GM19455 (cell line): ENCODE results near the gene EPC2.
A peak's percentile ranks its signal among the peaks of the same experiment; 100 is the strongest.
"Not testable (repeated sequence)": the region's sequence is repeated elsewhere in the genome, so short reads cannot be mapped to it uniquely, and the experiment has no call there.

Source experiments
- ATAC-seq: cut with Tn5 transposase; IDR thresholded peaks from one replicate; pipeline ENCODE4 v1.9.1; 2021; ENCODE audit not compliant: unreplicated experiment

The EPC2 gene

DNA sequence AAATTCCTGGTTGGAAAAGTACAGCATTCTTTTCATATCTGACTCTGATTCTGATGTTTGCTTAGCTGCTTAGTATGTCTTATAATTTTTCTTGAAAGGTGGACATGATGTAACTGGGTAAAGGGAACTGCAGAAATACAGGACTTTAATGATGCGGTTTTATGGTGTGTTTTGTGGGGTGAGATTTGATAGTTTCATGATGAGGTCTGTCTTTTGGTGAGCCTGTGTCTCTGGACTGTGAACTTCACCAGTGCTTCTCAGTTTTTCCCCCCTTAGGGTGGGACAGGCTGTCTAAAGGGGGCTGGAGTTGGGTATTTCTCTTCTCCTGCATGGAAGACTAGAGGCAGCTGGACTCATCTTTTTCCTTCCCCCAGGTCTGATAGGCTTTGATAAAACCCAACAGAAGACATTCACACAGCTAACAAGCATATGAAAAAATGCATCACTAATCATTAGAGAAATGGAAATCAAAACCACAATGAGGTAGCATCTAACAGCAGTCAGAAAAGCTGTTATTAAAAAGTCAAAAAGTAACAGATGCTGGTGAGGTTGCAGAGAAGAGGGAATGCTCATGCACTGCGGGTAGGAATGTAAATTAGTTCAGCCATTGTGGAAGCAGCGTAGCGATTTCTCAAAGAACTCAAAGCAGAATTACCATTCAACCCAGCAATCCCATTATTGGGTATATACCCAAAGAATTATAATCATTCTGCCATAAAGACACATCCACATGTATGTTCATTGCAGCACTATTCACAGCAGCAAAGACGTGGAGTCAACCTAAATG is 77.6 kb downstream of the EPC2 start:
- no peak for ATAC-seq

DNA sequence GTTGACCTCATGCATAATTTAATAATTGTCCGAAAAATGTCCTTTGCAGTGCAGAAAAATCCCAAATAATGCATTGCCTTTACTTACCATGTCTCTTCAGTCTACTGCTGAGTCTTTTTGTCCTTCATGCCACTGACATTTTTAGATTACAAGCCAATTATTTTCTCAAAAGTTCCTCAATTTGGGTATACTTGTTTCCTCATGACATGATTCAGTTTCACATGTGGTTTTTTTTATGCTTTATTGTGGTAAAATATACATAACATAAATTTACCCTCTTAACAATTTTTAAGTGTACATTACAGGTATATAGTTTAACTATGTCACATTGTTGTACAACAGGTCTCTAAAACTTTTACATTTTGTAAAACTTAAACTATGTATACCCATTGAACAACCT is 81.0 kb downstream of the EPC2 start:
- no peak for ATAC-seq

DNA sequence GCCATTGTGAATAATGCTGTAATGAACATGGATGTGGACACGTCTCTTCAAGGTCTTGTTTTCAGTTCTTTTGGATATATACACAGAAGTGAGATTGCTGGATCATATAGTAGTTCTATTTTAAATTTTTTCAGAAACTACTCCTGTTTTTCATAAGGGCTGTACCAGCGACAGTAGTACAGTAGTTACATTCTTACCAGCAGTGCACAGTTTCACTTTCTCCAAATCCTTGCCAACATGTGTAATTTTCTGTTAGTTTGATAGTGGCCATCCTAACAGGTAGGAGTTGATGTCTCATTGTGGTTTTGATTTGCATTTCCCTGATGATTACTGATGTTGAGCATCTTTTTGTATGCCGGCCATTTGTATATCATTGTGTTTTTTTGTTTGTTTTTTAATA is 81.7 kb downstream of the EPC2 start:
- peak; percentile 70 for ATAC-seq

DNA sequence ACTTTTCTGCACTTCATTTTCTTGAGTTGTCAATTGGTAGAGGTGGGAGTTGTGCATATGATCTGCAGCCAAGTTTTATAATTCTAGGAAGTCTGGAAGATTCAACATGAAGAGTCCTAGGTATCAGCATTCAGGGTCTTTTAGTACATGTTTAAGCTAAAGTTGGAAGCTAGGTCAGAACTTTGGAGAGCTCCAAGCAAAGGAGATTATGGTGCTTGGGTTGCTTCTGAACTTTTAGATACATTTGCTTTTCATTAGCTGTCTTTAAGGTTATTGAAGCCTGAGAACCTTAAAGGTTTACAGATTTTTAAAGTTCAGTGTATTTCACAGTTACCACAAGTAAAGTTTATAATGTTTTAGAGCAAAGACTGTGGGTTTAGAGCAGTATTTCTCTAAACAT is 85.5 kb downstream of the EPC2 start:
- ATAC-seq: no peak

DNA sequence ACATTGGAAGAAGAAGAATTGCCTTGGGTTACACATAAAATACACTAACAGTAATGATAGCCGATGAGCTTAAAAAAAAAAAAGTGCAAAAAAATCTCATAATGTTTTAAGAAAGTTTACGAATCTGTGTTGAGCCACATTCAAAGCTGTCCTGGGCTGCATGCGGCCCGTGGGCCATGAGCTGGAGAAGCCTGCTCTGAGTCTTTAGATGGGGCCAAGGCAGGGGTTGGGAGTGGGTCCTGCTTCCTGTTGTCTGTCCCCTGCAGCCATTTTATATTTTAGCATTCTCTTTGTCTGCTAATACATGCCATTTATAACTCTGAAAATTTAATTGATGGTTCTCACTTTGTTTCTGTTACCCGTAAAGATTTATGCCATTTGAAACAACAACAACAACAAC is 93.2 kb downstream of the EPC2 start:
- no peak for ATAC-seq

DNA sequence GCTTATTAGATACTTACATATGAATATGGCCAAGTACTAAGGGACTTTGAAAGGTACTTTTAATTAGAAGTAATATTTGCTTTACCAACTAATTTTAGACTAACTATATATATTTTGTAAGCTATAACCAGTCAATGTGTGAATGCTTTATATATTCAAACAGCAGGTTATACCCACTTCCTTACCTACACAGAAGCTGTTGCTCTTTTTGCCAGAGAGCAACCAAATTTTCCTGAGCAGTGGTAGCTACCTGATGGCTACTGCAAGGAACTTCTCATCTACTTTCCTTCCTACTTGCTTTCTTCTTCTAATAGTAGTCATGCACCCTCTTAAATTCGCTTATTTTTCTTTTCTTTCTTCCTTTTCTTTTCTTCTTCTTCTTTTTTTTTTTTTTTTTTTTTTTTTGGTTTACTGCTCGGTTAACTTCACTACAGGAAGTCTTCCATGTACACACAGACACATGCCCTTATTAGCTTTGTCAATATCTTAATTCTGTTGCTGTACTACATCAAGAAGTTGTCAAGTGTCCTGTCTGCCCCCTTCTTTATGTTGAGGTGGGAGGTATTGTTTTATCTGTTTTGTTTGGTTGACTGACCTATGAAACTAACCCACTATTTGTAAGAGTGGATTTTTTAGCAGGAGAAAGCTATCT is 95.0 kb downstream of the EPC2 start:
- no peak for ATAC-seq

DNA sequence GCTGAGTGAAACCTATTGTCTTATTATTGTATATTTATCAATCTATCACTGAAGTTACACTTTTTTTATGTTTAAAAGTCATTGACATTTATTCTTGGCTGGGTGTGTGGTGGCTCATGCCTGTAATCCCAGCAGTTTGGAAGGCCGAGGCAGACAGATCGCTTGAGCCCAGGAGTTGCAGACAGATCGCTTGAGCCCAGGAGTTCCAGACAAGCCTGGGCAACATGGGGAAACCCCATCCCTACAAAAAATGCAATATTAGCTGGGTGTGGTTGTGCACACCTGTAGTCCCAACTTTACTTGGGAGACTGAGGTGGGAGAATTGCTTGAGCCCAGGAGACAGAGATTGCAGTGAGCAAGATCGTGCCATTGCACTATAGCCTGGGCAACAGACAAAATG is 97.8 kb downstream of the EPC2 start:
- ATAC-seq: no peak

DNA sequence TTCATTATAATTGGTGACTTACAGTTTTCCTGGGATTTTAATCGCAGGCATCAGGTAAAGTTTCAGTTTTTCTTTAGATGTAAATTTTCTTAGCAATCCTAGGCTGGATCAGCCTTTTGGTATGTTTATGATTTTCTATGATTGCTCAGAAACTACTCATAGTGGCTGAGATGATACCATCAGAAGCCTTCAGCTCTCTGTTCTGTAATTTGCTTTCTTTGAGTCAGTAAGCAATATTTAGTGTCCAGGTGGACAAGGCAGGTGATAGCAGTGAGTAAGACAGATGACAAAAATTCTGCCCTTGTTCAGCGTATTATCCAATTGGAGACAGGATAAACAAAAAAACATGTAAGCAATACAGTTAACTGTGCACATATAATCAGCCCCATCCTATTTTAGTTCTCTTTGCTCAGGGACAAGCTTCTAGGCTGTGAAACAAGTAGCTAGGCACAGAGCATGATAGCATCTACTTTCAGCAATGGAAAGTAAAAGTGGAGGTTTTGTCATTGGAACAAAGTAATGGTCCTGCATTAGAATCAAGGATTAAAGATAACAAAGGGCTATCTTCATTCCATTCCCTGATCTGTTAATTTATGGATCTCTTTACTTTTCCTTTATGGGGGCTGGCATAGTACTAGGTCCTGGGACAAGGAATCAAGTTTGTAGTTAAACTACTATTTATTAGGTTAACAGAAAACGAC is 100.8 kb downstream of the EPC2 start:
- ATAC-seq: no peak

DNA sequence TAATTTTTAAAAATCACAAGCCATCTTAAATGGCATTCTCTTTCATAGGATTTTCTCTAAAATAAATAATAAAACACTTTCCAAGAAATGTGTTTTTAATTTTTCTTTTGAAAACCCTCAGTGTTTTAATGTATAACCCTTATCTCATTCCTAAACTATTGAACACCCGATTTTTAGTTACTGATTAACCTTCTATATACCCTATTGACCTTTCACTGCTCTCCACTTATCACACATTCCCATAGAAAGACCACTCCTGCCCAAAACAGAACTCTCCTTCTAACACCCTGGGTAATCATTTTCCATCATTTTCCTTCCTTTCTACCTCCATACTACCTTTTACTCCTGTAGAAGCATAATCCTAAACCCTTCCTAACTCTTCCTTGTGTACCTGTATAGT is 102.4 kb downstream of the EPC2 start:
- no peak for ATAC-seq

DNA sequence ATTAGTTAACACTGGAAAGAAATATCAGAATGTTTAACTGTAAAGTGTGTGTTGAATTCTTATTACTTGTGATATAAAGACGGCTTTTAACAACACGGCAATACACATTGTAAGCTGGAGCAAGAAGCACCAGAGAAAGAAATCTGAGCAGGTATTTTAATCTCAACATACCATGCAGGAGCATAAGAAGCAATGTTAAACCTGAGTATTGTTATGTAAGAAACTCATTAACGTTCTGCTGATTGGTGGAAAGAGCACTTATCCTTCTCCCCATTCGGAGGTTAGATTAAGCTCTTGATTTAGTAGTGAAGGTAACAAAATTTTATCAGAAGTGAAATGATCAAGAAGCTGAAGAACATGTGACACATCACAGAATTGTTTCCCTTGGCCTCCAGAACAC is 107.4 kb downstream of the EPC2 start:
- ATAC-seq: no peak

DNA sequence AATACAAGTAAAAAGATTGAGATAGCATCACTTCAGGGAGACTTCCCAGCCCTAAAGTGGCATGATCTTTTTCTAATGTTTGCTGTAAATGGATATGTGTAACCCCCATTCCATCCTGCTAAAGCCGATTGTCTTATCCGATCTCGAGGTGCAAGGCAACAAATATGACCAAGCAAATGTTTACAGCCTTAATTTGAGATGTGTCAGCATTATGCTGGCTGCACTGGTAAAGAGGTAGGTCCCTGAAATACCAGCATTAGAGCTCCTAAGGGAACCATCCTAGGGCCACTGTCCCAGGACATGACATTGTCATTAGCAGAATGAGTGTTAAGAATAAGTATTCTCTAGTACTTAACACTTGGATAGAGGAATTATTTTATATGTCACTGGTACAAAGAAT is 108.4 kb downstream of the EPC2 start:
- no peak for ATAC-seq

DNA sequence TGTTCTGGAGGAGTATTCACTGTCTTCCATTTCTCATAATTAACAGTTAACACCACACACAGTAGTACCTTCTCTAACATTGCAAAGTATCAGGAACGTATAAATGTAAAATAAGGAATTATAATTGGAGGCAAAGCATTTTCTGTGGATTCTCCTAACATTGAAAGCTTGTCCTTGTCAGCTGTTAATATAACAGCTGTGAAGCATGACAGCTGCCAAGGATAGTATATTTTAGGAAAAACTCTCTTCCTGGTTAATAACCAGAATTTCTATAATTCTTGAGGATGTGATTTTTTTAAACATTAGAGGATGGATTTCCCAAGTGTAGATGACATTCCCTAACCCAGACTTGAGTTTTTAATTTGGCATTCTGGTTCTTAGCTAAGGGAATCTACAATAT is 110.3 kb downstream of the EPC2 start:
- ATAC-seq: no peak

DNA sequence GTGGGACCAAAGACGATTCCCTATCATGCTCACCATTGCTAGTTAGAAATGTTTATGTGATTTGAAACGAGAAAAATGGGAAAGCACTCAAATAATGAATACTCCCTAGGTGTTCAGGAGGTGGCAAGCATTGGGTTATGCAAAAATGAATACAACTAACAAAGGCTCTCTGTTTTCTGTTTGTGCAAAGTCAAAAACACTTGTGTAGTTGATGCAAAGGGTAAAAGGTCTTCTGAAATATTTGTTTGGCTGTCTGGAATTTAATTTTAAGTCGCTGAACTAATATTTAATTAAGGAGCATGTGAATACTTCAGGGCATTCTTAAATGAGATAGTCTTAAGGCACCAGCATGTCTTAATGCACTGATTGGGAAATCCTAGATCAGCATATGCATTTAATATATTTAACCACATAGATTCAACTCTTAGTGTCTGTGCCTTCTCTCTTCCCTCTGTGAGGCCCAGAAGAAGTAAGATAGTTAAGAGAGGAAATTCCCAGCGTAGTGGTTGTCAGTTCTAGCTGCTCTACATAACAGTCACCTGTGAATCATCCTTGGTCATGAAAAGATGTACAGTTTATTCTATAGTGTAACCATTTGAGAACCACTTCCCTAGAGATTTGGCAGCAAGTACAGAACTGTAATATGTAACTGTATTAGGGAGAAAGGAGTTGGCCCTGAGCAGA is 111.9 kb downstream of the EPC2 start:
- no peak for ATAC-seq

DNA sequence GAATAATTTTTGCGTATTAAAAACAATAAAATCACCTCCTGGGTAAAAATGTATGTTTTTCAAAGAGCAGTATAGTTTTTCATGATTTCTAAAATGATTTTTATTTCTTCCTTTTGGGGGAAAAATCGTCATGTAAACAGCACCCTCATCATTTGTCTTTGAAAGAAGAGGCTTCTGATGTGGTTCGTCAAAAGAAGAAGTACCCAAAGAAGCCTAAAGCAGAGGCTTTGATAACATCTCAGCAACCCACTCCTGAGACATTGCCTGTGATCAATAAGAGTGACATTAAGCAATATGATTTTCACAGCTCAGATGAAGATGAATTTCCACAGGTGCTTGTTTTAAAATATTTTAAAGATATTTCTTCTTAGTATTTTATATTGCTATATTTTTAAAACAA is 120.3 kb downstream of the EPC2 start:
- no peak for ATAC-seq

DNA sequence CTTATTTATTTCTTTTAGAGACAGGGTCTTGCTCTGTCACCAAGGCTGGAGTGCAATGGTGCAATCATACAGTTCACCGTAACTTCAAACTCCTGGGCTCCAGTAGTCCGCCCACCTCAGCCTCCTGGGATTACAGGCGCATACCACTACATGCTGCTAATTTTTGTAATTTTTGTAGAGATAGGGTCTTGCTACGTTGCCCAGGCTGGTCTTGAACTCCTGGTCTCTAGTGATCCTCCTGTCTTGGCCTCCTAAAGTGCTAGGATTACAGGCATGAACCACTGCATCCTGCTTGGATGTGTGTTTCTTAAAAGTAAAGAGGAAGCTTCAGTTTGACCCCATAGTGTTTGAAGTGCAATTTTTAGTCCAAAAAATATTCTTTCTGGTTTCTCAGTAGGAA is 125.5 kb downstream of the EPC2 start:
- ATAC-seq: no peak

DNA sequence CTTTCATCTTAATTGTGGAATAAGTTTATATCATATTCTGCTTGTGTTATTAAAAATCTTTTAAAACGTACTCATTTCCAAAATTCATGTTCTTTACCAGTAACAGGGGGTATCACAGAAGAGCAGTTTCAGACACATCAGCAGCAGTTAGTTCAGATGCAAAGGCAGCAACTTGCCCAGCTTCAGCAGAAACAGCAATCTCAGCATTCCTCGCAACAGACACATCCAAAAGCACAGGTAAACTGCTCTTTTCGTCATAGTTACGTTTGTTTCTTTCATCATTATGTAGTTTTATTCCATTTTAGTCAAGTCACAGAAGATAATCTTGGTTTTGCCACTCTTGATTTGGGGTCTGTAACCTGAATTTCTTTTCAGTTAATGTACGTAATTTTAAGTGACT is 137.0 kb downstream of the EPC2 start:
- ATAC-seq: no peak

DNA sequence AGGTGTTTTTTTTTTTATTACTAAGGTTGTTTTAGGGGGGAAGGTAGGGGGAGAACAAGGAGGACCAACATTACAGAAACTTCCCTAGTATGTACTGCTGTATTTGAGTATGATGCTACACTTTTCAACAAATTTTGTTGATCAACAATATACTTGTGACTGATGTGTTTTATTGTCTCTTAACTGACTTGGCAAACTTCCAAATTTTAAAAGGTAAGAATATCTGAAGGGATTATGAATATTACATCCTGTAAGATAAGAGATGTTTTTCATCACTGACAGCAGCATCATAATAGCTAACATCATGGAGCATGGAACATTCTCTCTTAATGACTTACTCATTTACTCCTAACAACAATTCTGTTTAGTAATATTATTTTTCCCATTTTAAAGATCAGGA is 144.5 kb downstream of the EPC2 start:
- no peak for ATAC-seq

DNA sequence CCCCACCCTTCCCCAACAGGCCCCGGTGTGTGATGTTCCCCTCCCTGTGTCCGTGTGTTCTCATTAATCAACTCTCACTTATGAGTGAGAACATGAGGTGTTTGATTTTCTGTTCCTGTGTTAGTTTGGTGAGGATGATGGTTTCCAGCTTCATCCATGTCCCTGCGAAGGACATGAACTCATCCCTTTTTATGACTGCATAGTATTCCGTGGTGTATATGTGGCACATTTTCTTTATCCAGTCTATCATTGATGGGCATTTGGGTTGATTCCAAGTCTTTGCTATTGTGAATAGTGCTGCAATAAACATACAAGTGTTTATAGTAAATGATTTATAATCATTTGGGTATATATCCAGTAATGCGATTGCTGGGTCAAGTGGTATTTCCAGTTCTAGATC is 145.6 kb downstream of the EPC2 start:
- not testable (repeated sequence) for ATAC-seq

DNA sequence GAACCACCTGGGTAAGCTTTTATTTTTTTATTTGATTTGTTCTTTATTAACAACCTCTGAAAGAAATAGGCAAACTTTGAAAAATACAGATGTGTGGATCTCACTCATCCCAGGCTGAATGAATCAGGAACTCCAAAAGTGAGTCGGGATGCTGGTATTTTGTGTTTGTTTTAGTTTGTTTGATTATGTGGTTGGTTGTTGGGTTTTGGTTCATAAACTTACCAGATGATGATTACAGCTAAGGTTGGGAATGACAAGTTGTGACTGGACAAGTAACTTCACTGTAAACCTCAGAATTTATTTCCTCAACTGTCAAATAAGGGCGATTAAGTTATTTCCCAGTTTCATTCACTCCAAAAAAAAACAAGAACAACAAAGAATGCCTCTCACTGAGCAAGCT is 150.0 kb downstream of the EPC2 start:
- ATAC-seq: no peak

DNA sequence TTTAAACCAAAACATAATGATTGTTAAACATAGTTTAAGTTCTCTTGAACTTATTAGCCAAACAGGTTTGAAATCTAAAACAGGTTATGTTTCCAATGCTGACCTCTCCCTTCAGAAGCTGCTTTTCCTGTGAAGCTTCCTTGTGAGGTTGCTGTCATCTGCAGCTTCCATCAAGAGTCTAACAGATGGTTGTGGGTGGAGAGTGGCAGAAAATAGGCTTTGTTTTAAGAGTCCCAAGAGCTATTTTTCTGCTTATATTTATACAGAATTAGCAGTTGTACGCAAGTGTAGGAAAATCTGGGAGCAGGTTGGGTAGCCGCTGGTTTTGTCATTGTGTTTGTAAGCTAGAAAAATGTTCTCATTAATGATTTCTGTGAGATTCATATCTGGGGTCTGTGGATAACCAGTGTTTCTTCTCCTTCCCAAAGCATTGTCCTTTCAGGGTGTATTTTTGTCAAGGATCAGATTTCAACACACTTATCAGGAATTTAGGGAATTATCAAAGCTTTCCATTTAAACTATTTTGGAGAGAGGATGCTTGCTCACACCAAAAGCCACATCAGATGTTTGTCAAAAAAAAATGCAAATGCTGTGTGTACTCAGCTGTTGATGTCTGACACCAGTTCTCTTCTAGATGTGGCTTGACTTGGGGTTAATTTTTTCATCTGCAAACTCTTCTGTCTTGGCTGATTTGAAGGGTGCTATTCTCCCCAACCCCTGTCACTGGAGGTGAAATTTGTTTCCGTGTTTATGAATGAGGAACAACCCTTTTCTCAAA is 152.4 kb downstream of the EPC2 start:
- ATAC-seq: no peak
